Liver (tissue), 9 donors: Measurements from ENCODE around the gene SGMS1. TPM values are rescaled to one million over a fixed set of nuclear protein-coding genes. Genes with fewer than 3 reads are reported as not detected.

Source experiments
- DNase-seq: peaks from one replicate; pipeline ENCODE4 v3.0.0-alpha.2; 2017; ENCODE audit warnings: low spot score
- H3K27ac ChIP-seq, 2 donors: one replicate each; pipeline ENCODE4 v1.7.0; 2013; ENCODE audit warnings: inconsistent platforms in 2 of 2, low read length in 2 of 2, control low read depth in 1 of 2, low read depth in 1 of 2, mild to moderate bottlenecking in 1 of 2
- H3K27me3 ChIP-seq, 4 donors: one replicate each; pipeline versions ENCODE4 v1.6.1 to v1.7.0; 2013; ENCODE audit warnings: low read length in 3 of 4, inconsistent platforms in 1 of 4, mild to moderate bottlenecking in 1 of 4, moderate library complexity in 1 of 4; ENCODE audit not compliant: control insufficient read depth in 4 of 4, insufficient read depth in 4 of 4
- H3K36me3 ChIP-seq, 4 donors: one replicate each; pipeline versions ENCODE4 v1.6.1 to v1.7.0; 2013; ENCODE audit warnings: low read length in 3 of 4, mild to moderate bottlenecking in 3 of 4, low read depth in 1 of 4, moderate library complexity in 1 of 4; ENCODE audit not compliant: control insufficient read depth in 4 of 4, insufficient read depth in 3 of 4
- H3K4me1 ChIP-seq, 4 donors: one replicate each; pipeline versions ENCODE4 v1.6.1 to v1.7.0; 2013; ENCODE audit warnings: low read length in 3 of 4, mild to moderate bottlenecking in 3 of 4, moderate library complexity in 1 of 4; ENCODE audit not compliant: control insufficient read depth in 4 of 4, insufficient read depth in 4 of 4
- H3K4me3 ChIP-seq, 3 donors: one replicate each; pipeline versions ENCODE4 v1.6.1 to v1.7.0; 2013; ENCODE audit warnings: low read length in 3 of 3, control low read depth in 1 of 3, low read depth in 1 of 3, mild to moderate bottlenecking in 1 of 3
- H3K9ac ChIP-seq, 2 donors: one replicate each; pipeline ENCODE4 v1.7.0; 2013; ENCODE audit warnings: low read length in 2 of 2, mild to moderate bottlenecking in 2 of 2, moderate library complexity in 2 of 2, control low read depth in 1 of 2, low read depth in 1 of 2
- H3K9me3 ChIP-seq, 4 donors: one replicate each; pipeline versions ENCODE4 v1.6.1 to v1.7.0; 2013; ENCODE audit warnings: low read length in 3 of 4; ENCODE audit not compliant: control insufficient read depth in 4 of 4
- ATF3 ChIP-seq: IDR thresholded peaks from 2 replicates; pipeline ENCODE4 v1.6.1; 2016; ENCODE audit warnings: antibody characterized with exemption
- CTCF ChIP-seq: fragments of 150-350 bp; IDR thresholded peaks from 2 replicates; pipeline ENCODE4 v1.5.1; 2017; ENCODE audit warnings: improper control_type of control experiment, low read depth, low read length; ENCODE audit not compliant: missing input control
- EGR1 ChIP-seq, 2 donors: IDR thresholded peaks; 2 replicates each; pipeline ENCODE4 v1.6.1; 2016 to 2018; ENCODE audit warnings: antibody characterized with exemption in 2 of 2, low read depth in 2 of 2
- FOXA1 ChIP-seq: IDR thresholded peaks from 2 replicates; pipeline ENCODE4 v1.6.1; 2016; ENCODE audit warnings: antibody characterized with exemption
- FOXA2 ChIP-seq: IDR thresholded peaks from 2 replicates; pipeline ENCODE4 v1.6.1; 2016; ENCODE audit warnings: antibody characterized with exemption
- GABPA ChIP-seq, 2 donors: IDR thresholded peaks in 1 of 2; conservative IDR thresholded peaks in 1 of 2; 2 replicates each; pipeline ENCODE4 v1.6.1; 2016; ENCODE audit warnings: antibody characterized with exemption in 2 of 2, mild to moderate bottlenecking in 1 of 2, moderate library complexity in 1 of 2
- HNF4A ChIP-seq, 2 donors: conservative IDR thresholded peaks; 2 replicates each; pipeline ENCODE4 v1.6.1; 2016; ENCODE audit warnings: antibody characterized with exemption in 2 of 2, mild to moderate bottlenecking in 2 of 2
- HNF4G ChIP-seq: IDR thresholded peaks from 2 replicates; pipeline ENCODE4 v1.6.1; 2016; ENCODE audit warnings: antibody characterized with exemption
- JUND ChIP-seq, 2 donors: IDR thresholded peaks; 2 replicates each; pipeline ENCODE4 v1.6.1; 2016; ENCODE audit warnings: antibody characterized with exemption in 2 of 2
- NR2F2 ChIP-seq: IDR thresholded peaks from 2 replicates; pipeline ENCODE4 v1.6.1; 2016; ENCODE audit warnings: antibody characterized with exemption
- RAD21 ChIP-seq, 2 donors: IDR thresholded peaks; 2 replicates each; pipeline ENCODE4 v1.6.1; 2016; ENCODE audit warnings: antibody characterized with exemption in 2 of 2, mild to moderate bottlenecking in 2 of 2
- REST ChIP-seq: IDR thresholded peaks from 2 replicates; pipeline ENCODE4 v1.6.1; 2016; ENCODE audit warnings: antibody characterized with exemption, mild to moderate bottlenecking
- RXRA ChIP-seq, 2 donors: IDR thresholded peaks; 2 replicates each; pipeline ENCODE4 v1.6.1; 2017 to 2018; ENCODE audit warnings: antibody characterized with exemption in 2 of 2, mild to moderate bottlenecking in 1 of 2
- SP1 ChIP-seq: IDR thresholded peaks from 2 replicates; pipeline ENCODE4 v1.6.1; 2018; ENCODE audit warnings: antibody characterized with exemption, mild to moderate bottlenecking
- TAF1 ChIP-seq: conservative IDR thresholded peaks from 2 replicates; pipeline ENCODE4 v1.6.1; 2016; ENCODE audit warnings: antibody characterized with exemption, mild to moderate bottlenecking
- YY1 ChIP-seq: IDR thresholded peaks from 2 replicates; pipeline ENCODE4 v1.6.1; 2016; ENCODE audit warnings: antibody characterized with exemption, mild to moderate bottlenecking
- ZBTB33 ChIP-seq: IDR thresholded peaks from 2 replicates; pipeline ENCODE4 v1.6.1; 2016; ENCODE audit warnings: antibody characterized with exemption
- WGBS: extraction: QIAGEN DNeasy Blood & Tissue Kit; methylation state at CpG from one replicate; pipeline ENCODE4 v1.1.7; 2013; 5-methylcytosine and 5-hydroxymethylcytosine counted together
- polyA plus RNA-seq, 2 donors: library from polyadenylated mRNA; stranded (reverse) in 1 of 2; unstranded in 1 of 2; fragments of 200-250 nt in 1 of 2; fragments of >200 nt in 1 of 2; fragmentation: Nextera tagmentation in 1 of 2; extraction: Ambion mirVana in 1 of 2; gene quantifications; one replicate each; pipeline versions ENCODE4 v1.2.1 to v1.2.3, GENCODE V29; 2013 to 2015
- total RNA-seq, 2 donors: library from RNA; depleted of rRNA; stranded (reverse); fragments of >200 nt; gene quantifications; one replicate each; pipeline ENCODE4 v1.2.3, GENCODE V29; 2014
- donor health status: healthy.
- donor health status: healthy.
- donor health status: healthy.
- donor health status: healthy.
- donor health status: healthy.

SGMS1 gene
- total and polyA plus RNA-seq, 4 donors, result 6.8 to 98.2 (median 21.1) TPM

- H3K27me3 ChIP-seq, result no peaks in the 10 kb centered on the region
- peaks cover 0 to 6% (median 1%) of the 10 kb centered on the region in 4 donors for H3K36me3 ChIP-seq
- H3K27ac ChIP-seq, result no peak overlapping the region
- WGBS, result 98% methylated on average over 2 of the region's 2 CpGs
- no peaks in the 10 kb centered on the region for H3K9me3 ChIP-seq
- H3K4me3 ChIP-seq, result no peak overlapping the region
- no peak for DNase-seq
- TF ChIP-seq CTCF (no peak), RAD21 (IDR thresholded peaks at IDR 0.05) (no peak), FOXA2 (no peak), HNF4A (conservative IDR thresholded peaks at IDR 0.05) (no peak), FOXA1 (no peak), REST (no peak)
- no peaks in the 10 kb centered on the region for H3K4me1 ChIP-seq
- H3K9ac ChIP-seq, result no peak overlapping the region
Observed at GRCh38 chr10:50335397-50335796, 288.4 kb downstream of the SGMS1 start.

- Histone ChIP-seq H3K4me1 (no peaks in the 10 kb centered on the region), H3K36me3 (peaks cover 0 to 3% (median under 1%) of the 10 kb centered on the region in 4 donors), H3K4me3 (no peak overlapping the region), H3K9me3 (no peaks in the 10 kb centered on the region), H3K9ac (no peak overlapping the region), H3K27ac (no peak overlapping the region), H3K27me3 (no peaks in the 10 kb centered on the region)
- TF ChIP-seq CTCF (no peak), FOXA1 (no peak), EGR1 (IDR thresholded peaks at IDR 0.05; ENCODE audit: low read depth in 2 of 2) (no peak), JUND (IDR thresholded peaks at IDR 0.05) (no peak), SP1 (no peak), REST (no peak), HNF4G (no peak), ATF3 (no peak), RAD21 (IDR thresholded peaks at IDR 0.05) (no peak), NR2F2 (no peak), RXRA (IDR thresholded peaks at IDR 0.05) (no peak), ZBTB33 (no peak), GABPA (IDR thresholded peaks at IDR 0.05 in 1 of 2, conservative IDR thresholded peaks at IDR 0.05 in 1 of 2) (no peak), YY1 (no peak), FOXA2 (no peak), HNF4A (conservative IDR thresholded peaks at IDR 0.05) (no peak), TAF1 (no peak)
- no peak for DNase-seq
- 95% methylated on average over 2 of the region's 2 CpGs for WGBS
Observed at GRCh38 chr10:50334273-50334672, 289.5 kb downstream of the SGMS1 start.
